PC-3 (cell line): Measurements from ENCODE around the gene ANG. TPM values are rescaled to one million over a fixed set of nuclear protein-coding genes. Genes with fewer than 3 reads are reported as not detected.

ENCODE experiments used
- ATAC-seq: fragments of 200-7000 bp; cut with Tn5 transposase; 2 replicates; pipeline ENCODE4 v1.9.1; 2020; ENCODE audit warnings: mild to moderate bottlenecking, moderate library complexity
- BruUV-seq: library from RNA; stranded (reverse); fragments of 400-500 nt; replicated peaks from 2 replicates; lab custom pipeline; 2021; lab: Mats Ljungman, UMichigan
- CTCF ChIA-PET: fragments of 300-600 bp; sonication (Branson Sonifier 250); formaldehyde crosslinking; loops from one replicate; lab custom pipeline; 2022; ENCODE audit warnings: antibody characterized with exemption; lab: Charles Lee
- POLR2A ChIA-PET: fragments of 300-600 bp; sonication (Branson Sonifier 250); formaldehyde crosslinking; loops from one replicate; lab custom pipeline; 2022; ENCODE audit warnings: antibody characterized with exemption; ENCODE audit not compliant: unreplicated experiment; lab: Charles Lee
- DNase-seq: peaks from one replicate; pipeline ENCODE4 v3.0.0-alpha.2; 2015
- H2AFZ ChIP-seq: fragments of 300-600 bp; sonication (generic); 2 replicates; pipeline ENCODE4 v1.6.0; 2016; ENCODE audit warnings: antibody characterized with exemption, low read length
- H3F3A ChIP-seq: fragments of 300-600 bp; sonication (generic); one replicate; pipeline ENCODE4 v1.6.0; 2017; ENCODE audit warnings: antibody characterized with exemption, low read length, control low read depth, mild to moderate bottlenecking; ENCODE audit not compliant: unreplicated experiment
- H3K27ac ChIP-seq: fragments of 300-600 bp; sonication (generic); 2 replicates; pipeline ENCODE4 v1.5.1; 2016; ENCODE audit warnings: mild to moderate bottlenecking, low read length
- H3K27me3 ChIP-seq: fragments of 300-600 bp; sonication (generic); 2 replicates; pipeline ENCODE4 v1.6.1; 2016; ENCODE audit warnings: low read length, mixed read lengths
- H3K36me3 ChIP-seq: fragments of 300-600 bp; sonication (generic); 2 replicates; pipeline ENCODE4 v1.6.1; 2016; ENCODE audit warnings: low read depth, mixed run types, low read length, mixed read lengths
- H3K4me1 ChIP-seq: fragments of 300-600 bp; sonication (generic); 2 replicates; pipeline ENCODE4 v1.5.1; 2016; ENCODE audit warnings: low read length; ENCODE audit not compliant: insufficient read depth
- H3K4me2 ChIP-seq: fragments of 300-600 bp; sonication (generic); 2 replicates; pipeline ENCODE4 v1.6.0; 2016; ENCODE audit warnings: low read length
- H3K4me3 ChIP-seq: fragments of 300-600 bp; sonication (generic); 2 replicates; pipeline ENCODE4 v1.5.1; 2016; ENCODE audit warnings: mild to moderate bottlenecking, low read length, mixed read lengths
- H3K79me2 ChIP-seq: fragments of 300-600 bp; sonication (generic); 2 replicates; pipeline ENCODE4 v1.6.1; 2017; ENCODE audit warnings: low read length, mixed read lengths
- H3K9ac ChIP-seq: fragments of 300-600 bp; sonication (generic); 2 replicates; pipeline ENCODE4 v1.6.0; 2016; ENCODE audit warnings: mild to moderate bottlenecking, low read length
- H3K9me2 ChIP-seq: fragments of 300-600 bp; sonication (generic); replicated peaks from 2 replicates; pipeline ENCODE4 v1.6.1; 2016; ENCODE audit warnings: mixed run types, low read length, mixed read lengths
- H3K9me3 ChIP-seq: fragments of 300-600 bp; sonication (generic); 2 replicates; pipeline ENCODE4 v1.6.1; 2016; ENCODE audit warnings: low read length, mixed read lengths
- H4K20me1 ChIP-seq: fragments of 300-600 bp; sonication (generic); 2 replicates; pipeline ENCODE4 v1.6.1; 2016; ENCODE audit warnings: low read length, mixed read lengths
- CTCF ChIP-seq: fragments of 300-600 bp; sonication (generic); conservative IDR thresholded peaks from 2 replicates; pipeline ENCODE4 v1.5.1; 2017; ENCODE audit warnings: antibody characterized with exemption, low read depth, mild to moderate bottlenecking, low read length
- EZH2 ChIP-seq: fragments of 300-600 bp; sonication (generic); IDR thresholded peaks from one replicate; pipeline ENCODE4 v1.6.1; 2017; ENCODE audit warnings: antibody characterized with exemption, mild to moderate bottlenecking, low read length; ENCODE audit not compliant: unreplicated experiment
- EZH2phosphoT487 ChIP-seq: fragments of 300-600 bp; sonication (generic); IDR thresholded peaks from 2 replicates; pipeline ENCODE4 v1.6.1; 2018; ENCODE audit warnings: mild to moderate bottlenecking, antibody characterized with exemption, low read length, borderline replicate concordance
- intact Hi-C: fragments of 100-400 bp; cut with micrococcal nuclease; formaldehyde crosslinking; loops from 2 replicates; pipeline ENCODE4 v1.9.0; 2023
- total RNA-seq: library from RNA; depleted of rRNA; stranded (reverse); fragments of >200 nt; gene quantifications from 2 replicates; pipeline ENCODE4 v1.2.3, GENCODE V29; 2014

Gene ANG
- total RNA-seq, 1 experiment from 2014 or later, result 4.8 TPM

- Histone ChIP-seq H3K4me1 (no peaks in the 10 kb centered on the region), H3K9ac (no peak overlapping the region), H3K27me3 (peaks cover 15% of the 10 kb centered on the region), H3K36me3 (no peaks in the 10 kb centered on the region), H3K79me2 (no peaks in the 10 kb centered on the region), H2AFZ (no peak overlapping the region), H3K4me2 (no peak overlapping the region), H4K20me1 (no peaks in the 10 kb centered on the region), H3F3A (no peaks in the 10 kb centered on the region), H3K9me3 (no peaks in the 10 kb centered on the region), H3K4me3 (no peak overlapping the region), H3K27ac (no peak overlapping the region), H3K9me2 (no peaks in the 10 kb centered on the region)
- DNase-seq (no peak), ATAC-seq (no peak)
- intact Hi-C loops, result no loop called here
- POLR2A ChIA-PET, result no interaction called here
- BruUV-seq, result no TSS peak
- TF ChIP-seq EZH2 (no peak), EZH2phosphoT487 (no peak), CTCF (no peak)
- CTCF ChIA-PET, result no interaction called here
Measured at GRCh38 chr14:20644520-20644919, 44.0 kb upstream of the ANG start.

GRCh38 chr14:20645481-20645880 lies 43.1 kb upstream of the ANG start:
- ChIA-PET CTCF (no interaction called here), POLR2A (no interaction called here)
- Histone ChIP-seq H3K4me3 (no peak overlapping the region), H3F3A (no peaks in the 10 kb centered on the region), H3K4me1 (no peaks in the 10 kb centered on the region), H3K4me2 (no peak overlapping the region), H3K36me3 (no peaks in the 10 kb centered on the region), H3K9ac (no peak overlapping the region), H3K27ac (no peak overlapping the region), H2AFZ (no peak overlapping the region), H3K9me2 (no peaks in the 10 kb centered on the region), H3K79me2 (no peaks in the 10 kb centered on the region), H3K9me3 (no peaks in the 10 kb centered on the region), H3K27me3 (peaks cover 15% of the 10 kb centered on the region), H4K20me1 (no peaks in the 10 kb centered on the region)
- intact Hi-C loops, result no loop called here
- no TSS peak for BruUV-seq
- TF ChIP-seq CTCF (no peak), EZH2phosphoT487 (no peak)
- no peak for ATAC-seq
- DNase-seq, result no peak

DNA sequence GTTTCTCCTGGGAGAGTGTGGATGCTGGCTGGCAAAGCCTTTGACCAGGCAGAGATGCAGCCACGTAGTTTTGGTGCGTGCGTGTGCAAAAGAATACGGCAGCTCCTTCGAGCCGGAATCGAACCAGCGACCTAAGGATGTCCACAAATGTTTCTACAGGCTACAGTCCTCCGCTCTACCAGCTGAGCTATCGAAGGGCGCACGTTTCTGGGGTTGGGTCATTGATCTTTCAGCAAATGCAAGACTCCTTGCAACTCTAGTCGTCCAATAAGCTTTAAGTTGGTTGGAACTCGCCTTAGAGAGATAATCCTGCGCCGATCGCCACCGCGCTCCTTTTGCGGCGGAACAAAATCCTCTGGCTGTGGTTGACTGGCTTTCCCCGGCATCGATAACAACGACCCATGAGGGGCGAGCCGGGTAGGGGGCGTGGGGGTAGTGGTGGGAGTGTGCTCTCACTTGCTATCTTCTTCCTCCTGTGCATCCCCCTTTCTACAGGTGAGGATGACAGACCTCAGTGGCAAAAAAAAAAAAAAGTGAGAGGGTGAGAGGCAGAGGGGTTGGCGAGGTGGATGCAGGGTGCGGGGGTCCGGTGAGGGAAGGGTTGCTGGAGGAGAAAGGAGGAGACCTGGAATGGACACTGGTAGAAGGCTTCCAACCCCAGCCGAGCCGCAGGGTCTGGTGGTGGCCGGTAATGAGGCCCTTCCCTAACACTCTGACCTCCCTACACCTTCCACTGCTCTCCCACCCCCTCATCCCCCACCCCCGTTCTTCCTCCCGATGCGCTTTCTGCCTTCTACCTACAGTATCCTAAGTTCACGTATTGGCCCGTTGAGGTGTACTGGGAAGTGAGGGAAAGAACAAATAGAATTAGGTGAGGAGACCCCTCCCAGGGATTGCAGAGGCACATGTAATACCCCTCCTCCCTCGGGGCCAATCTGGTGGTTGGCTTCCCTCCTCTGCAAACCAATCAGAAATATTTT lies 35.3 kb upstream of the ANG start:
- ChIA-PET CTCF (interaction anchor here (0.6 to 0.7 kb wide), 2 partner anchors 44 to 465 kb away, joined by 4 to 12 read pairs; no protein-coding TSS in a partner anchor), POLR2A (no interaction called here)
- ATAC-seq (no peak), DNase-seq (no peak)
- H2AFZ ChIP-seq, result no peak overlapping the region
- intact Hi-C loops, result no loop called here
- H3K9me3 ChIP-seq, result no peaks in the 10 kb centered on the region
- H3K4me2 ChIP-seq, result no peak overlapping the region
- no peak overlapping the region for H3K4me3 ChIP-seq
- TF ChIP-seq EZH2 (no peak), EZH2phosphoT487 (no peak), CTCF (no peak)
- no peak overlapping the region for H3K9ac ChIP-seq
- peaks cover 36% of the 10 kb centered on the region for H3K27me3 ChIP-seq
- no peaks in the 10 kb centered on the region for H3K36me3 ChIP-seq
- no peaks in the 10 kb centered on the region for H3F3A ChIP-seq
- no peaks in the 10 kb centered on the region for H3K4me1 ChIP-seq
- no TSS peak for BruUV-seq
- H3K79me2 ChIP-seq, result no peaks in the 10 kb centered on the region
- no peaks in the 10 kb centered on the region for H3K9me2 ChIP-seq
- no peak overlapping the region for H3K27ac ChIP-seq
- H4K20me1 ChIP-seq, result no peaks in the 10 kb centered on the region
